ENCODE results near the gene DIPK1A. TPM values are rescaled to one million over a fixed set of nuclear protein-coding genes. Genes with fewer than 3 reads are reported as not detected.

Gene DIPK1A
- total RNA-seq, 1 donor from 2014 or later = 3.6 TPM

DNA sequence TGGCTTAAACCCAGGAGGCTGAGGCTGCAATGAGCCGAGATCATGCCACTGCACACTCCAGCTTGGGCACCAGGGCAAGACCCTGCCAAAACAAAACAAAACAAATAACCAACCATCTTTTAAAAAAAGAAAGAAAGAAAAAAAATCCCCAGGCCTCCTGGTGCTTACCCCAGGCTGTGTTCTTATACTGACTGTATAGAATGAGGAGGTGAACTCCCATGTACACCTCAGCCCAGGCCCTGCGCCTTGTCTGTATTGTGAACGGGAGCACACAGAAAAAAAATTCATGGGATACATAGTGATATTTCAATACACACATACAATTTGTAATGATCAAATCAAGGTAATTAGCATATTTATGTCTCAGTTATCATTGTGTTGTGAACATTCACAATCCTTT lies 115.4 kb downstream of the DIPK1A start:
- H3K9me3 Mint-ChIP-seq = no peaks in the 10 kb centered on the region
- DNase-seq (ENCODE audit: low spot score) = no peak
- H3K4me2 ChIP-seq = no peak overlapping the region
- H2AFZ ChIP-seq (replicated peaks) = no peak overlapping the region
- peaks cover 28% of the 10 kb centered on the region for H3K36me3 Mint-ChIP-seq
- H3K27ac ChIP-seq = no peak overlapping the region
- H3K4me3 Mint-ChIP-seq = no peak overlapping the region
- H3K4me1 Mint-ChIP-seq = peaks cover 11% of the 10 kb centered on the region
- no peaks in the 10 kb centered on the region for H3K27me3 ChIP-seq
- no peak overlapping the region for H3K9ac ChIP-seq
- no peak overlapping the region for H3K4me3 ChIP-seq
- no peaks in the 10 kb centered on the region for H3K9me3 ChIP-seq (ENCODE audit: low read depth)
- peaks cover 20% of the 10 kb centered on the region for H3K36me3 ChIP-seq
- no peak overlapping the region for H3K27ac Mint-ChIP-seq
- peaks cover 5% of the 10 kb centered on the region for H4K20me1 ChIP-seq (ENCODE audit: low read depth)
- H3K79me2 ChIP-seq (ENCODE audit: low read depth) = peaks cover 4% of the 10 kb centered on the region
- TF ChIP-seq EZH2 (IDR thresholded peaks at IDR 0.05) (no peak), EZH2phosphoT487 (IDR thresholded peaks at IDR 0.05) (no peak), CTCF (IDR thresholded peaks at IDR 0.05) (no peak)
- no peaks in the 10 kb centered on the region for H3K27me3 Mint-ChIP-seq (ENCODE audit: insufficient read depth, low read depth)
- no peaks in the 10 kb centered on the region for H3K4me1 ChIP-seq
- peaks cover 37% of the 10 kb centered on the region for H3F3A ChIP-seq (ENCODE audit: low read depth)

- no peak overlapping the region for H2AFZ ChIP-seq (replicated peaks)
- peaks cover 28% of the 10 kb centered on the region for H3K36me3 ChIP-seq
- no peak for TF ChIP-seq EZH2phosphoT487 (IDR thresholded peaks at IDR 0.05)
- TF ChIP-seq CTCF (IDR thresholded peaks at IDR 0.05) = no peak
- no peak for TF ChIP-seq EZH2 (IDR thresholded peaks at IDR 0.05)
- peaks cover 51% of the 10 kb centered on the region for H3F3A ChIP-seq (ENCODE audit: low read depth)
- no peak overlapping the region for H3K4me3 Mint-ChIP-seq
- H3K27me3 Mint-ChIP-seq (ENCODE audit: insufficient read depth, low read depth) = no peaks in the 10 kb centered on the region
- H3K9me3 ChIP-seq (ENCODE audit: low read depth) = no peaks in the 10 kb centered on the region
- H3K4me3 ChIP-seq = no peak overlapping the region
- peaks cover 11% of the 10 kb centered on the region for H3K4me1 Mint-ChIP-seq
- no peaks in the 10 kb centered on the region for H3K4me1 ChIP-seq
- no peak overlapping the region for H3K27ac Mint-ChIP-seq
- no peaks in the 10 kb centered on the region for H3K27me3 ChIP-seq
- H3K79me2 ChIP-seq (ENCODE audit: low read depth) = peaks cover 19% of the 10 kb centered on the region
- DNase-seq (ENCODE audit: low spot score) = no peak
- H3K36me3 Mint-ChIP-seq = peaks cover 37% of the 10 kb centered on the region
- H3K9me3 Mint-ChIP-seq = no peaks in the 10 kb centered on the region
- H4K20me1 ChIP-seq (ENCODE audit: low read depth) = peaks cover 19% of the 10 kb centered on the region
- no peak overlapping the region for H3K27ac ChIP-seq
- H3K9ac ChIP-seq = no peak overlapping the region
- no peak overlapping the region for H3K4me2 ChIP-seq
Observed at GRCh38 chr1:92844439-92844838, 116.8 kb downstream of the DIPK1A start.

DNA sequence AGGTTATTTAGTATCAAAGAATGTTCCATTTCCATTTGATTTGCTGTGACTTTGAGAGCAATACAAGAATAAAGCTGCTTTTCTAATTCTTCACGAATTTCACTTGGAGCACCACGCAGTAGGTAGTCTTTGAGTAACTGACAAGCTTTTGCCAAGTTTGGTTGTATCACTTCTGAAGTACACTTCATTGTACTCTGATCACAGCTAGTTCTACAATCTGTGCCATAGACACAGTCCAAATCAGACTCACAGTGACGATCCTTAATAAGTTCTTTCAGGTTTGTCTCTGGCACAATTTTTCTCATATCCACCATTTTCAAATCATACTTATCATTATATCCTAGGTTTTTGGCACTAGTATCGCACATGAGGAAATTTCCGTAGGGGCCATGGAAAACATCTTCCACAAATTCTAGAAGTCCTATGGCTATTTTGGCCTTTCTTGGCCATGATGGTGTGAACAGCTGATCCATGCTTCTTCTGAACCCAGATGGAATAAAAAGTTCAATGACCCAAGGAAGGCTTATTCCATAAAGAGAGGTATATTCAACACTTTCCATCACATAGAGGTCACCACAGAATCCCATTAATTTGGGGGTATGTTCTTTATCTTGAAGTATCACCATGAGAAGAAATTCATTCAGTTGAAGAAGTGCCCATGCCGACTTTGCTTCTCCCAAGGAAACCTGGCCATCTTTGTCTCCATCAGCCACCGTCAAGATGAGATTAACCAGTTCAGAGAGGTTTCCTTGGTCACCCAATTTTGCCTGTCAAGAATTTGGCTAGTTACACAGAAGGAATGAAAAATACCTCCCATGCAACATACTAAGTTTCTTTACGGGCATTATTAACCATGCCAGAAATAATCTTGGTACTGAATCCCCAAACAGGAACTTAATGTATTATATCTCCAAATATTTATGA lies 117.6 kb downstream of the DIPK1A start:
- Mint-ChIP-seq H3K4me3 (no peak overlapping the region), H3K36me3 (peaks cover 40% of the 10 kb centered on the region), H3K27me3 (ENCODE audit: insufficient read depth, low read depth) (no peaks in the 10 kb centered on the region), H3K27ac (no peak overlapping the region), H3K4me1 (peaks cover 11% of the 10 kb centered on the region), H3K9me3 (no peaks in the 10 kb centered on the region)
- H3K27ac ChIP-seq = no peak overlapping the region
- H3F3A ChIP-seq (ENCODE audit: low read depth) = peaks cover 59% of the 10 kb centered on the region
- no peaks in the 10 kb centered on the region for H3K4me1 ChIP-seq
- peaks cover 27% of the 10 kb centered on the region for H3K79me2 ChIP-seq (ENCODE audit: low read depth)
- no peak overlapping the region for H3K9ac ChIP-seq
- peaks cover 29% of the 10 kb centered on the region for H3K36me3 ChIP-seq
- H4K20me1 ChIP-seq (ENCODE audit: low read depth) = peaks cover 27% of the 10 kb centered on the region
- H3K4me2 ChIP-seq = no peak overlapping the region
- no peaks in the 10 kb centered on the region for H3K9me3 ChIP-seq (ENCODE audit: low read depth)
- H3K4me3 ChIP-seq = no peak overlapping the region
- TF ChIP-seq EZH2phosphoT487 (IDR thresholded peaks at IDR 0.05) (no peak), EZH2 (IDR thresholded peaks at IDR 0.05) (no peak), CTCF (IDR thresholded peaks at IDR 0.05) (no peak)
- DNase-seq (ENCODE audit: low spot score) = no peak
- no peak overlapping the region for H2AFZ ChIP-seq (replicated peaks)
- no peaks in the 10 kb centered on the region for H3K27me3 ChIP-seq

All from neural progenitor cell (in vitro differentiated cells).